Transverse colon (tissue), 4 donors: ENCODE data around the gene SYK. TPM values are rescaled to one million over a fixed set of nuclear protein-coding genes. Genes with fewer than 3 reads are reported as not detected.

Source experiments
- DNase-seq: peaks from one replicate; pipeline ENCODE4 v3.0.0-alpha.2; 2019
- H3K27ac ChIP-seq, 4 donors: fragments of 200-600 bp; sonication (generic); 2 replicates each; pipeline ENCODE4 v1.5.1; 2016 to 2018; ENCODE audit warnings: inconsistent platforms in 4 of 4
- H3K27me3 ChIP-seq: fragments of 200-600 bp; sonication (generic); 2 replicates; pipeline ENCODE4 v1.5.1; 2017; ENCODE audit warnings: inconsistent platforms
- H3K36me3 ChIP-seq, 4 donors: fragments of 200-600 bp; sonication (generic); 2 replicates each; pipeline ENCODE4 v1.5.1; 2017 to 2019; ENCODE audit warnings: inconsistent platforms in 4 of 4
- H3K4me1 ChIP-seq, 4 donors: fragments of 200-600 bp; sonication (generic); 2 replicates each; pipeline ENCODE4 v1.5.1; 2017 to 2020; ENCODE audit warnings: inconsistent platforms in 4 of 4
- H3K4me3 ChIP-seq, 4 donors: fragments of 200-600 bp; sonication (generic); 1 replicate in 1 of 4; 2 replicates in 3 of 4; pipeline versions ENCODE4 v1.5.1 to v1.6.1; 2017 to 2019; ENCODE audit warnings: inconsistent platforms in 4 of 4
- H3K9me3 ChIP-seq, 2 donors: fragments of 200-600 bp; sonication (generic); 2 replicates each; pipeline ENCODE4 v1.5.1; 2017 to 2019; ENCODE audit warnings: inconsistent platforms in 2 of 2
- EP300 ChIP-seq: sonication (generic); formaldehyde crosslinking; IDR thresholded peaks from one replicate; pipeline ENCODE4 v1.6.1; 2017; ENCODE audit warnings: antibody characterized with exemption, low read depth
- POLR2A ChIP-seq: fragments of 450-650 bp; IDR thresholded peaks from one replicate; pipeline ENCODE4 v1.6.1; 2016; ENCODE audit warnings: antibody characterized with exemption, mild to moderate bottlenecking, moderate library complexity
- POLR2AphosphoS5 ChIP-seq, 3 donors: sonication (generic); formaldehyde crosslinking; IDR thresholded peaks; one replicate each; pipeline ENCODE4 v1.6.1; 2016; ENCODE audit warnings: antibody characterized with exemption in 3 of 3
- WGBS, 2 donors: methylation state at CpG; one replicate each; pipeline ENCODE4 v1.1.5; 2018; ENCODE audit warnings: low coverage in 1 of 2; 5-methylcytosine and 5-hydroxymethylcytosine counted together
- in situ Hi-C, 4 donors: fragments of 200-750 bp; cut with MboI; loops; one replicate each; pipeline versions ENCODE4 v1.15.0 to v1.15.1; 2017; ENCODE audit warnings: low sequenced_read_pairs in 3 of 4, low pct_ligation_motif_present in 1 of 4, low pct_unique_long_range_greater_than_20kb in 1 of 4
- intact Hi-C: fragments of 100-400 bp; cut with DNase I; formaldehyde crosslinking; loops from one replicate; pipeline ENCODE4 v1.15.1; 2023; ENCODE audit warnings: low total_unique reads
- total RNA-seq, 4 donors: library from RNA; depleted of rRNA; stranded (reverse); fragments of >200 nt; gene quantifications; one replicate each; pipeline ENCODE4 v1.1.0, GENCODE V29; 2016
- TF ChIP-seq, protein P1 (sequence below), 5 experiments: fragments of 200-600 bp in 3 of 5; fragments of 450-650 bp in 2 of 5; sonication (generic) in 3 of 5; IDR thresholded peaks; 1 replicate in 2 of 5; 2 replicates in 3 of 5; pipeline ENCODE4 v1.5.1; 2016 to 2017; ENCODE audit warnings: antibody characterized with exemption in 5 of 5, inconsistent platforms in 3 of 5, mild to moderate bottlenecking in 2 of 5, moderate library complexity in 1 of 5

SYK gene
- total RNA-seq, 4 donors from 2014 or later = 32.2 to 534 (median 34.3) TPM

DNA sequence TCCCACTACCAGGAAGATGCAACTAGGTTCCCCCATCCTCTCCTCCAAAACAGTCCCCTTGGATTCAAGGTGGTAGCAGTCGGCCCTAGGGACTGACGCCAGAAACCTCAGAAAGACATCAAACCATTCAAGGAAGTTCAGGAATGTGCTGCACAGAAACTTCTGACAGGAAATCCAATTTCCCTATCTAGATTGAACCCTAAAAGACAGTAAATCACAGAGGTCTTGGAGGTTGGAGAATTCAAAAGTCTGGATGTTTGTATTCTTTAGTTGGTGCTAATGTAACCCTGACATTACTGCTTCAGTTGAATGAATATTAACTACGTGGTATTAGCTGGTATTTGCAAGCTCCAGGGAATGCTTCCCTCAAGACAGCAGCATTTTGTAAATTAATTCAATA lies 125.3 kb downstream of the SYK start:
- no peaks in the 10 kb centered on the region for H3K36me3 ChIP-seq
- no peak for DNase-seq
- WGBS, 2 donors = 20 to 64% methylated on average over 1 to 3 of the region's 3 CpGs
- in situ Hi-C loops (no loop called here), intact Hi-C loops (no loop called here)
- no peaks in the 10 kb centered on the region for H3K9me3 ChIP-seq
- TF ChIP-seq POLR2A (no peak), EP300 (no peak), POLR2AphosphoS5 (IDR thresholded peaks at IDR 0.05) (no peak)
- TF ChIP-seq, protein P1, sequence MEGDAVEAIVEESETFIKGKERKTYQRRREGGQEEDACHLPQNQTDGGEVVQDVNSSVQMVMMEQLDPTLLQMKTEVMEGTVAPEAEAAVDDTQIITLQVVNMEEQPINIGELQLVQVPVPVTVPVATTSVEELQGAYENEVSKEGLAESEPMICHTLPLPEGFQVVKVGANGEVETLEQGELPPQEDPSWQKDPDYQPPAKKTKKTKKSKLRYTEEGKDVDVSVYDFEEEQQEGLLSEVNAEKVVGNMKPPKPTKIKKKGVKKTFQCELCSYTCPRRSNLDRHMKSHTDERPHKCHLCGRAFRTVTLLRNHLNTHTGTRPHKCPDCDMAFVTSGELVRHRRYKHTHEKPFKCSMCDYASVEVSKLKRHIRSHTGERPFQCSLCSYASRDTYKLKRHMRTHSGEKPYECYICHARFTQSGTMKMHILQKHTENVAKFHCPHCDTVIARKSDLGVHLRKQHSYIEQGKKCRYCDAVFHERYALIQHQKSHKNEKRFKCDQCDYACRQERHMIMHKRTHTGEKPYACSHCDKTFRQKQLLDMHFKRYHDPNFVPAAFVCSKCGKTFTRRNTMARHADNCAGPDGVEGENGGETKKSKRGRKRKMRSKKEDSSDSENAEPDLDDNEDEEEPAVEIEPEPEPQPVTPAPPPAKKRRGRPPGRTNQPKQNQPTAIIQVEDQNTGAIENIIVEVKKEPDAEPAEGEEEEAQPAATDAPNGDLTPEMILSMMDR (IDR thresholded peaks at IDR 0.05) = no peak
- H3K27me3 ChIP-seq = no peaks in the 10 kb centered on the region
- no peak overlapping the region for H3K27ac ChIP-seq
- H3K4me3 ChIP-seq = no peak overlapping the region
- no peaks in the 10 kb centered on the region for H3K4me1 ChIP-seq

DNA sequence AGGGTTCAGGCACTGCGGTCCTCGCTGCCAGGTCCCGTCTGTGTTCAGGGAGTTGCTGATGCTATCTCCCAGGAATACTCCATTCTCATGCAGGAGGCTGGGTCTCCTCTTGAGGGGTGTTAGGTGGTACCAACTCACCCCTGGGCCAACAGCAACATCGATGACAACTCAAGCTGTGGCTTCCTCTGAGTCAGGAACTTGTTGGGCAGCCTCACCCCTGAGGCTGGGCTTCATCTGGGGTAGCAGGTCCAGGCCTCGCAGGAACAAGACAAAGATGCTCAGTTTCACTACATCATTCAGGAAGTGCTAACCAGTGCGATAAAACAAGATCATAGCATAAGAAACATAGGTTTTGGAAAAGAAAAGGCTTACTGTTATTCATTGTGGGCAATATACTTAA lies 125.9 kb downstream of the SYK start:
- no peaks in the 10 kb centered on the region for H3K9me3 ChIP-seq
- WGBS, 2 donors = 82 to 100% methylated on average over 1 to 6 of the region's 6 CpGs
- in situ Hi-C loops = no loop called here

DNA sequence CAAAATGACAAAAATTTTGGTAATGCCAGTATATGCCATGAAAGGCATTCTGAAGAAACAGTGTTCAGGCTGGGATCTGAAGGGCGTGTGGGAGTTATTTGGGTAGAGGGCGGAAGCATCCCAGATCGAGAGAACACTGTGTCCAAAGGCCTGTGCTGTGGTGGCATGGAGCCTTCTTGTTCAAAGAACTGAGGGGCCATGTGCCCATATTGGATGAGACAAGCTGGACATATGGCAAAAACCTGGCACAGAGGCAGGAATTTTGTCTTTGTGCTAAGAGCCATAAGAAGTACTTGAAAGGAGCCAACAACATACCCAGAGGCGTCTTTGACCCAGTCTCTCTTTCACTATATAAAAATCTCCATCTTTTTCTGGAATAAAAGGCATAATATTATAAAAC lies 128.0 kb downstream of the SYK start:
- H3K4me3 ChIP-seq = no peak overlapping the region
- DNase-seq = no peak
- no peaks in the 10 kb centered on the region for H3K4me1 ChIP-seq
- H3K36me3 ChIP-seq = no peaks in the 10 kb centered on the region
- H3K27ac ChIP-seq = no peak overlapping the region
- TF ChIP-seq EP300 = no peak
- TF ChIP-seq POLR2A = no peak
- TF ChIP-seq POLR2AphosphoS5 (IDR thresholded peaks at IDR 0.05) = no peak
- intact Hi-C loops (no loop called here), in situ Hi-C loops (no loop called here)
- H3K27me3 ChIP-seq = no peaks in the 10 kb centered on the region
- WGBS, 2 donors = 89% methylated on average over 4 of the region's 4 CpGs
- no peaks in the 10 kb centered on the region for H3K9me3 ChIP-seq

More for the DNA sequence above, 125.9 kb downstream of the SYK start:
- Histone ChIP-seq H3K4me3 (no peak overlapping the region), H3K27me3 (no peaks in the 10 kb centered on the region), H3K4me1 (no peaks in the 10 kb centered on the region), H3K27ac (no peak overlapping the region), H3K36me3 (no peaks in the 10 kb centered on the region)
- no peak for TF ChIP-seq POLR2AphosphoS5 (IDR thresholded peaks at IDR 0.05)
- TF ChIP-seq EP300 = no peak
- TF ChIP-seq, protein P1 (IDR thresholded peaks at IDR 0.05) = no peak
- no peak for TF ChIP-seq POLR2A
- intact Hi-C loops = no loop called here
- no peak for DNase-seq

DNA sequence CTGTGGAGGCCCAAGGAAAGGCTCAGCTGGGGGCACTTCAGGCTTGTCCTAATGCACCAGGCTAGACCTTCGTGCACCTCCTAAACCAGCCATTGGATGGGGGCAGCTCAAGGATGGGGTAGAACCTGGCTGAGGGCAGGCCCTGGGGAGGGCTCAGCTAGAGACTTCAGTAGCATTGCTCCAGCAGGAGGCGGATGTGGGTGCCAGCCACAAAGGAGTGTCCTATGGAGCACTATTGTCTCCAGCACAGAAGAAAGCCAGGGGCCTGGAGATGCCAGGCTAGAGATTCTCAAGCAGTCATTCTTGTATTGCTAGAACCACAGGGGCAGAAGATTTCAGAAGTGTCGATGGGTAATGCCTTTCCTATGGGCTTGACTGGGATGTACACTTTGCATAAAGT lies 131.8 kb downstream of the SYK start:
- H3K27me3 ChIP-seq = no peaks in the 10 kb centered on the region
- 88 to 90% methylated on average over 1 to 3 of the region's 3 CpGs for WGBS, 2 donors

DNA sequence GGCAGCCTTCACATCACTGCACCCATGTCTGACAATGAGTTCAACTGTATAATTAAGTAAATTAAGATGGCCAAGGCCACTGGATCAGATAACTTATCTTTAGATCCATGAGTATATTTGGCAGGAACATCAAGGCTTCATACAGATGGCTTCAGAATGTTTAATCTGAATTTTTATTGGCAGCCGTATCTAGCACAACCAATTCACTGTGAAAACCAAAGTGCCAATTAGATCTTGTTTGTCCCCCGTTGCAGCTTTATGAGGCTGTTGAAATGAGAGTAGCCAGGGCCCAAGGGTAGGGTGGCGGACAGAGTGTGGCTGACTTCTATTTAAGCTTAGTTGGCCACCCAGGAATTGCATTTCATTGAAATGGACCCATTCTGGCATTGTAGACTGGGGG lies 137.7 kb downstream of the SYK start:
- no peak overlapping the region for H3K27ac ChIP-seq
- H3K36me3 ChIP-seq = no peaks in the 10 kb centered on the region
- in situ Hi-C loops (no loop called here), intact Hi-C loops (no loop called here)
- no peak for DNase-seq
- WGBS, 2 donors = 47 to 50% methylated on average over 2 to 3 of the region's 3 CpGs
- H3K27me3 ChIP-seq = no peaks in the 10 kb centered on the region
- TF ChIP-seq POLR2A = no peak
- TF ChIP-seq, protein P1 (IDR thresholded peaks at IDR 0.05) = no peak
- TF ChIP-seq POLR2AphosphoS5 (IDR thresholded peaks at IDR 0.05) = no peak
- H3K4me3 ChIP-seq = no peak overlapping the region
- no peaks in the 10 kb centered on the region for H3K4me1 ChIP-seq
- no peaks in the 10 kb centered on the region for H3K9me3 ChIP-seq

More for the DNA sequence above, 131.8 kb downstream of the SYK start:
- no peaks in the 10 kb centered on the region for H3K9me3 ChIP-seq
- TF ChIP-seq, protein P1 (IDR thresholded peaks at IDR 0.05) = no peak
- TF ChIP-seq POLR2A (no peak), POLR2AphosphoS5 (IDR thresholded peaks at IDR 0.05) (no peak), EP300 (no peak)
- no peak overlapping the region for H3K4me3 ChIP-seq
- no peaks in the 10 kb centered on the region for H3K4me1 ChIP-seq
- no peak overlapping the region for H3K27ac ChIP-seq
- intact Hi-C loops (no loop called here), in situ Hi-C loops (no loop called here)
- no peak for DNase-seq
- no peaks in the 10 kb centered on the region for H3K36me3 ChIP-seq
